HepG2 (cell line): ENCODE data around the gene TAF6. TPM values are rescaled to one million over a fixed set of nuclear protein-coding genes. Genes with fewer than 3 reads are reported as not detected.
A peak's percentile ranks its signal among the peaks of the same experiment; 100 is the strongest.

Source experiments
- SMYD3 ChIP-seq: sonication (generic); formaldehyde crosslinking; IDR thresholded peaks from 2 replicates; pipeline ENCODE4 v1.8.1; 2023; ENCODE audit warnings: mild to moderate bottlenecking, missing genetic modification reagents
- ZNF616 ChIP-seq: sonication (generic); formaldehyde crosslinking; IDR thresholded peaks from 2 replicates; pipeline ENCODE4 v1.5.0; 2020; ENCODE audit warnings: low read depth, mild to moderate bottlenecking, missing genetic modification reagents
- polyA plus RNA-seq, 8 experiments: library from polyadenylated mRNA; depleted of rRNA in 3 of 8; stranded (reverse) in 7 of 8; unstranded in 1 of 8; fragments of >200 nt; fragmentation: Illumina TruSeq in 4 of 8; extraction: Trizol in 4 of 8; gene quantifications; 2 replicates each; pipeline versions ENCODE4 v1.2.1 to v1.2.3, GENCODE V29; 2011 to 2016; ENCODE audit warnings: low read depth in 4 of 8, missing spikeins in 1 of 8, mixed read lengths in 1 of 8; ENCODE audit not compliant: insufficient read depth in 1 of 8
- total RNA-seq, 5 experiments: library from RNA; depleted of rRNA; stranded (reverse); fragments of >200 nt; fragmentation: Illumina TruSeq; extraction: Trizol; gene quantifications; 2 replicates each; pipeline ENCODE4 v1.2.3, GENCODE V29; 2016; ENCODE audit warnings: low read depth in 1 of 5
- TF ChIP-seq, protein P1 (sequence below): sonication (generic); formaldehyde crosslinking; IDR thresholded peaks from 2 replicates; pipeline ENCODE4 v1.4.0; 2020; ENCODE audit warnings: missing genetic modification reagents, borderline replicate concordance
- TF ChIP-seq, protein P2 (sequence below): sonication (generic); formaldehyde crosslinking; IDR thresholded peaks from 2 replicates; pipeline ENCODE4 v1.5.0; 2020; ENCODE audit warnings: missing genetic modification reagents, mild to moderate bottlenecking, borderline replicate concordance
- TF ChIP-seq, protein P3 (sequence below): sonication (generic); formaldehyde crosslinking; IDR thresholded peaks from 2 replicates; pipeline ENCODE4 v1.5.1; 2020; ENCODE audit warnings: missing genetic modification reagents, mild to moderate bottlenecking, borderline replicate concordance
- TF ChIP-seq, protein P4 (sequence below): IDR thresholded peaks from 2 replicates; pipeline ENCODE4 v1.6.1; 2018; ENCODE audit warnings: missing genetic modification reagents, mild to moderate bottlenecking, missing compliant biosample characterization

TAF6 gene
- total and polyA plus RNA-seq, 2 of the 13 experiments (the other 11 are each of a cell fraction or from before 2014, with no cell fraction given) = 12.9 to 18.8 TPM

DNA sequence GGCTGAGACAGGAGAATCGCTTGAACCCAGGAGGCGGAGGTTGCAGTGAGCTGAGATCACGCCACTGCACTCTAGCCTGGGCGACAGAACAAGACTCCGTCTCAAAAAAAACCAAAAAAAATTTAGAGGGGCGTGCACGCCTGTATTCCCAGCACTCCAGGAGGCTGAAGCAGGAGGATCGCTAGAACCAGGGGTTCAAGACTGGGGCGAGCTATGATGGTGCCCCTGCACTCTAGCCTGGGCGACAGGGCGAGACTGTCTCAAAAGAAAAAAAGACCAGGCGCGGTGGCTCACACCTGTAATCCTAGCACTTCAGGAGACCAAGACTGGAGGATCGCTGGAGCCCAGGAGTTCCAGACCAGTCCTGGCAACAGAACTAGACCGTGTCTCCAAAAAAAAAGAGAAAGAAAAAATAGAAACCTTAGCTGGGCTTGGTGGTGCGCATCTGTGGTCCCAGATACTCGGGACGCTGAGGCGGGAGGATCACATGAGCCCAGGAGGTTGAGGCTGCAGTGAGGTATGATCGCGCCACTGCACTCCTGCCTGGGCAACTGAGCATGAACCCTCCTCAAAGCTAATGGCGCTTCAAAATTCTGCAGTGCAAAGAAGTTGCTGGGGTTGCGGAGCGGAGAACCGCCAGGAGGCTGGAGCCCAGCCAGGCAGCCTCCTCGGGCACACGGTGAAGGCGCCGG is 7.2 kb upstream of the TAF6 start (continued):
- TF ChIP-seq, protein P1, sequence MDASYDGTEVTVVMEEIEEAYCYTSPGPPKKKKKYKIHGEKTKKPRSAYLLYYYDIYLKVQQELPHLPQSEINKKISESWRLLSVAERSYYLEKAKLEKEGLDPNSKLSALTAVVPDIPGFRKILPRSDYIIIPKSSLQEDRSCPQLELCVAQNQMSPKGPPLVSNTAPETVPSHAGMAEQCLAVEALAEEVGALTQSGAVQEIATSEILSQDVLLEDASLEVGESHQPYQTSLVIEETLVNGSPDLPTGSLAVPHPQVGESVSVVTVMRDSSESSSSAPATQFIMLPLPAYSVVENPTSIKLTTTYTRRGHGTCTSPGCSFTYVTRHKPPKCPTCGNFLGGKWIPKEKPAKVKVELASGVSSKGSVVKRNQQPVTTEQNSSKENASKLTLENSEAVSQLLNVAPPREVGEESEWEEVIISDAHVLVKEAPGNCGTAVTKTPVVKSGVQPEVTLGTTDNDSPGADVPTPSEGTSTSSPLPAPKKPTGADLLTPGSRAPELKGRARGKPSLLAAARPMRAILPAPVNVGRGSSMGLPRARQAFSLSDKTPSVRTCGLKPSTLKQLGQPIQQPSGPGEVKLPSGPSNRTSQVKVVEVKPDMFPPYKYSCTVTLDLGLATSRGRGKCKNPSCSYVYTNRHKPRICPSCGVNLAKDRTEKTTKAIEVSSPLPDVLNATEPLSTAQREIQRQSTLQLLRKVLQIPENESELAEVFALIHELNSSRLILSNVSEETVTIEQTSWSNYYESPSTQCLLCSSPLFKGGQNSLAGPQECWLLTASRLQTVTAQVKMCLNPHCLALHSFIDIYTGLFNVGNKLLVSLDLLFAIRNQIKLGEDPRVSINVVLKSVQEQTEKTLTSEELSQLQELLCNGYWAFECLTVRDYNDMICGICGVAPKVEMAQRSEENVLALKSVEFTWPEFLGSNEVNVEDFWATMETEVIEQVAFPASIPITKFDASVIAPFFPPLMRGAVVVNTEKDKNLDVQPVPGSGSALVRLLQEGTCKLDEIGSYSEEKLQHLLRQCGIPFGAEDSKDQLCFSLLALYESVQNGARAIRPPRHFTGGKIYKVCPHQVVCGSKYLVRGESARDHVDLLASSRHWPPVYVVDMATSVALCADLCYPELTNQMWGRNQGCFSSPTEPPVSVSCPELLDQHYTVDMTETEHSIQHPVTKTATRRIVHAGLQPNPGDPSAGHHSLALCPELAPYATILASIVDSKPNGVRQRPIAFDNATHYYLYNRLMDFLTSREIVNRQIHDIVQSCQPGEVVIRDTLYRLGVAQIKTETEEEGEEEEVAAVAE (CRISPR knock-in tag) = no peak
- 0 out of 2 replicates have a peak, but pooled peaks have one; percentile 42 for TF ChIP-seq ZNF616
- TF ChIP-seq, protein P2, sequence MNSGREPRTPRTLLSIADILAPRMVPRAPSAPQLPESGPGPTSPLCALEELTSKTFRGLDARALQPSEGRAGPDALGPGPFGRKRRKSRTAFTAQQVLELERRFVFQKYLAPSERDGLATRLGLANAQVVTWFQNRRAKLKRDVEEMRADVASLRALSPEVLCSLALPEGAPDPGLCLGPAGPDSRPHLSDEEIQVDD (CRISPR knock-in tag) = no peak
- TF ChIP-seq, protein P3, sequence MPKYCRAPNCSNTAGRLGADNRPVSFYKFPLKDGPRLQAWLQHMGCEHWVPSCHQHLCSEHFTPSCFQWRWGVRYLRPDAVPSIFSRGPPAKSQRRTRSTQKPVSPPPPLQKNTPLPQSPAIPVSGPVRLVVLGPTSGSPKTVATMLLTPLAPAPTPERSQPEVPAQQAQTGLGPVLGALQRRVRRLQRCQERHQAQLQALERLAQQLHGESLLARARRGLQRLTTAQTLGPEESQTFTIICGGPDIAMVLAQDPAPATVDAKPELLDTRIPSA (CRISPR knock-in tag) = peak; percentile 52; the same call in 1 of the 2 replicates
- TF ChIP-seq, protein P4, sequence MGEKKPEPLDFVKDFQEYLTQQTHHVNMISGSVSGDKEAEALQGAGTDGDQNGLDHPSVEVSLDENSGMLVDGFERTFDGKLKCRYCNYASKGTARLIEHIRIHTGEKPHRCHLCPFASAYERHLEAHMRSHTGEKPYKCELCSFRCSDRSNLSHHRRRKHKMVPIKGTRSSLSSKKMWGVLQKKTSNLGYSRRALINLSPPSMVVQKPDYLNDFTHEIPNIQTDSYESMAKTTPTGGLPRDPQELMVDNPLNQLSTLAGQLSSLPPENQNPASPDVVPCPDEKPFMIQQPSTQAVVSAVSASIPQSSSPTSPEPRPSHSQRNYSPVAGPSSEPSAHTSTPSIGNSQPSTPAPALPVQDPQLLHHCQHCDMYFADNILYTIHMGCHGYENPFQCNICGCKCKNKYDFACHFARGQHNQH = peak; percentile 40; the same call in 1 of the 2 replicates
- TF ChIP-seq SMYD3 (CRISPR knock-in tag) = no peak
